GM13977 (cell line): ENCODE measurements around the gene EDEM3.

Experiments
- DNase-seq: peaks from one replicate; pipeline ENCODE4 v3.0.0; 2012; ENCODE audit warnings: low spot score
- in situ Hi-C: fragments of 300-500 bp; cut with MboI; formaldehyde crosslinking; loops from one replicate; pipeline ENCODE4 v1.12.0; 2022; ENCODE audit warnings: low sequenced_read_pairs, low pct_unique_long_range_greater_than_20kb, mixed read lengths, inconsistent platforms; ENCODE audit not compliant: unreplicated experiment
- TF ChIP-seq, protein P1 (sequence below): IDR thresholded peaks from 2 replicates; pipeline ENCODE4 v1.5.1; 2012; ENCODE audit warnings: mild to moderate bottlenecking, control low read depth; ENCODE audit not compliant: insufficient read depth; ENCODE audit errors: extremely low read depth, missing control alignments

The EDEM3 gene

DNA sequence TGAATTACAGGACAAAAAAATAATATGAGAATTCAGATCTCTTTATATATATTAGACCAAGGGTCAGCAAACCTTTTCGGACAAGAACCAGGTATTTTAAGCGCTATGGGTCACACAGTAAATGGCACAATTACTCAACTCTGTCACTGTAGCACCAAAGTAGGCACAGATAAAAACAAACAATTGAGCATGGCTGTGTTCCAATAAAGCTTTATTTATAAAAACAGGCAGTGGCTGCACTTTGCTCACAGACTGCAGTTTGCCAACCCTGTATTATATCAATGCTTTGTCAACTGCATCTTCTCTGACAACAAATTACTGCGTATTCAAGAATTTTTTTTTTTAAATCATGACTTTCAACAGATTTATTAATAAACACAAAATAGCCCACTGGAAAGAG is 29.8 kb downstream of the EDEM3 start:
- DNase-seq = no peak
- in situ Hi-C loops = no loop called here
- TF ChIP-seq, protein P1, sequence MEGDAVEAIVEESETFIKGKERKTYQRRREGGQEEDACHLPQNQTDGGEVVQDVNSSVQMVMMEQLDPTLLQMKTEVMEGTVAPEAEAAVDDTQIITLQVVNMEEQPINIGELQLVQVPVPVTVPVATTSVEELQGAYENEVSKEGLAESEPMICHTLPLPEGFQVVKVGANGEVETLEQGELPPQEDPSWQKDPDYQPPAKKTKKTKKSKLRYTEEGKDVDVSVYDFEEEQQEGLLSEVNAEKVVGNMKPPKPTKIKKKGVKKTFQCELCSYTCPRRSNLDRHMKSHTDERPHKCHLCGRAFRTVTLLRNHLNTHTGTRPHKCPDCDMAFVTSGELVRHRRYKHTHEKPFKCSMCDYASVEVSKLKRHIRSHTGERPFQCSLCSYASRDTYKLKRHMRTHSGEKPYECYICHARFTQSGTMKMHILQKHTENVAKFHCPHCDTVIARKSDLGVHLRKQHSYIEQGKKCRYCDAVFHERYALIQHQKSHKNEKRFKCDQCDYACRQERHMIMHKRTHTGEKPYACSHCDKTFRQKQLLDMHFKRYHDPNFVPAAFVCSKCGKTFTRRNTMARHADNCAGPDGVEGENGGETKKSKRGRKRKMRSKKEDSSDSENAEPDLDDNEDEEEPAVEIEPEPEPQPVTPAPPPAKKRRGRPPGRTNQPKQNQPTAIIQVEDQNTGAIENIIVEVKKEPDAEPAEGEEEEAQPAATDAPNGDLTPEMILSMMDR = no peak

DNA sequence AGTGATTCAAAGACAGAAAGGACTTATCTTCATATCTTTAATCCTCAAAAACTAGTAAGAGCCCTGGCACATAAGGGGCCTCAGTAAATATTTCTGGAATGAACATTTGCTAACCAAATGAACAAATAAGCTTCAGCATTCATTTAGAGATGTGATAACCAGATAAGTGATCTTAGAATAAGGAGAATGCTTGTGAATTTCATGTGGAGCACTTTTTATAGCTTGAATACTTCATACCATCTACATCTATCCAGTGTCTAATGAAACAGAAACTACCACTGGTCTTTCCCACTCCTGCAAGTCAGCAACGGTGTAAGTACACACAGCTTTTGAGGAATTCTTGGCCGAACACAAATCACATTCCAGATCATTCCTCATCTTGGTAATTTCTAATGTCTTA is 38.5 kb downstream of the EDEM3 start:
- TF ChIP-seq, protein P1 = no peak
- in situ Hi-C loops = no loop called here
- no peak for DNase-seq

DNA sequence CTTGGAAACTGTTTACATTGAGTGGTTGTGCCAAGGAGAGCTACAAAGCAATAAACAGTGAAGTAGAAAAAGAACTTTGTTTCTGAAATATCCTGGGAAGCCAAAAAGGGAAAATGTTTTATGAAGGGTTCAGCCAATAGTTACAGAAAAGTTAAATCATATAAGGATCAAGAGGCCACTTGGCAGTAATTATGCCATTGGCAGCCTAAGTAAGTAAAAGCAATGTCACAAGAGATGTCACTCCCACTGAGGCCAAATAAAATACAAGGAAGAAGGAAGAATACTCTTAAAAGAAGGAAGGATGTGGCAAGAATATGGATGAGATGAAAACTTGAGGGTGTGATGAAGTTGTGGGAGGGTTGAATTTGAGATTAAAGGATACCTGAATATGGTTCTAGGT is 45.2 kb downstream of the EDEM3 start:
- in situ Hi-C loops = no loop called here
- no peak for DNase-seq
- TF ChIP-seq, protein P1 = no peak

DNA sequence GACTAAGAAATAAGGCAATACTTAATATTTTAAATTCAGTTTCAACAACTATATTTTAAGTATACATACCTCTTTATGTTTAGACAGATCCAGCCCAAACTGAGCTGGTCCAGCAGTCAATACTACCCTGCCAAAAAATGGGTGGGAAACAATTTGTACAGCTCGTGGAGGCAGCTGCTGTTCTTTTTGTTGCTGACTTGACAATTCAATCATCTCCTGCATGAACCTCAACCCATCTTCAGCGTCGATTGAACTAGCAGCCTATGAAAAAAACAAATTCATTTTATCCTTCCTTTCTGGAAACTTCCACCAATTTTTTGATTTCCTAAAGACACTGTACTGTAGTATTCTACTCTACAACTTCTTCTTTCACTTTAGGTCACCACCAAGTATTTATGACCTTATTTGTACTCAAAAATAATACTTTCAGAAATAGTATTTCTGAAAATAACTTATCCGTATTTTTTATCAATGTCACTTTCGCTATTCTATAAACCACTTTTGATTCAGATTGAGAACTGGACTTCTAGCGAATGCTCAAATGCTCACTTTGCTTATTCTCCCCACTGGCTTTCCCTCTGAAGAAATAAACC is 46.5 kb downstream of the EDEM3 start:
- in situ Hi-C loops = no loop called here
- TF ChIP-seq, protein P1 = no peak
- DNase-seq = no peak

DNA sequence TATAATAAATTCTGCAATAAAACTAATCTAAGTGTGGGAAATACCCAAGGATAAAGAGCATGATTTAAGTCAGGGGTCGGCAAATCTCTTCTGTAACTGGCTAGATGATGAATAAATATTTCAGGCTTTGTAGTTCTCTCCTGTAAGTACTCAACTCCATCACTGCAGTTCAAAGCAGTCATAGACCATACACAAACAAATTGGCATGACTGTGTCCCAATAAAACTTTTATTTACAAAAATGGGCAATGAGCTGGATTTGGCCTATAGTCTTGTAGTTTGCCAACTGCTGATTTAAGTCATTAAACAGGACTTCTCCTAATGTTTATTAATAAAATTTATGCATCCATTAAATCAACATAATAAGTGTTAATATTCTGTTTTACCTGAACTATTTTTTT is 49.4 kb downstream of the EDEM3 start:
- TF ChIP-seq, protein P1 = no peak
- in situ Hi-C loops = no loop called here
- DNase-seq = no peak

DNA sequence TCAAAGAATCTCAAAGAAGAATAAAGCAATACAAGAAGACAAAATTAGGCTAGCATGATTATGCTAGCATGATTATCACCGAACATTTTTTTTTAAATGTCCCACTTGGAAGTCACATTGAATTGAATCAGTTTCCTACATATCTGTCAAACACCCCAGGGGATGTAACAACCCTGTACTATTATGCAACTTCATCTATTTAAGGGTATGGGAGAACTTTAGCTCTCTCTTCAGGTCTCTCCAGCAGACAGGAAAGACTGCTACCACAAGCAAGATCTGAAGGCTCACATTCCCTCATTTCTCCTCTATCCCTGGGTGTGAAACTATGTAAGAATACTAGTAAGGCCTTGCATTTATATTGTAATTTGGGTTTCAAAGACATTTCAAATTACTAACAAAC is 52.8 kb downstream of the EDEM3 start:
- in situ Hi-C loops = no loop called here
- TF ChIP-seq, protein P1 = no peak
- DNase-seq = no peak

DNA sequence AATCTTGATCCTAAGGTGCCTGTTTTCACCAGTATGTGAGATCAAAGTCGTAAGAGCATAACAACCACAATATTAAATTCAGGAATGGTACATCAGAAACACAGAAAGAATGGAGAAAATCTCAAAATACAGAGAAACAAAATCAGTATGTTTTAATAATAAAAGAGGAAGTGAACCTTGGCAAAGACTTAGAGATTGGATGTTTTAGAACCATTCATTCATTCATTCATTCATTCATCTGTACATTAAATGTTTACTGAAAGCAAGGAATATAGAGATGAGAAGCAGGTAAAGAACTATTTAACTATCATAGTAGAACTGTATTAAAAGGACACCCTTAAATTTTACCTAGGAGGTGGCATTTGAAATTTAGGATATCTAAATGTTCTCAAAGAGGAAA is 55.7 kb downstream of the EDEM3 start:
- in situ Hi-C loops = no loop called here
- TF ChIP-seq, protein P1 = no peak
- no peak for DNase-seq
